ENCODE measurements around the gene NADK.
"Not testable (repeated sequence)": the region's sequence is repeated elsewhere in the genome, so short reads cannot be mapped to it uniquely, and the experiment has no call there.

NADK gene

GRCh38 chr1:1704284-1704957 is 73.8 kb downstream of the NADK start:
- not testable (repeated sequence) for DNase-seq (ENCODE audit: low read depth, low spot score)

DNA sequence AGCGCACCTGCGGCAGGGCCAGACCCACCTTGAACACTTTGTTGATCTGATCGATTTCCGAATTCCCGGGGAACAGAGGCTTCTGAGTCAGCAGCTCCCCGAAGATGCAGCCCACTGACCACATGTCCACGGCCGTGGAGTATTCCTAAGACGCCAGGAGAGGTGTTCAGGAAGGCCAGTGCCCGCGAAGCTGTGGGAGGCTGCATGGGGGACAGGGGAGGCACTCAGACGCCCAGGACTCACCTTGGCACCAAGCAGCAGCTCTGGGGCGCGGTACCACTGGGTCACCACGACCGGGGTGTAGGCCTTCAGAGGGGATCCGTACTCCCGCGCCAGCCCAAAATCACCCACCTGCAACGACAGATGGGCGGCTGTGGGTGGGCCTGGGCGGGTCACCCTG is 74.5 kb downstream of the NADK start:
- no peak for DNase-seq (ENCODE audit: low read depth, low spot score)

- not testable (repeated sequence) for DNase-seq (ENCODE audit: low read depth, low spot score)
These were observed 75.8 kb downstream of the NADK start for GRCh38 chr1:1702506-1702905.
